HG03095 (cell line): ENCODE measurements around the gene RNASE13.

Source experiments
- ATAC-seq: cut with Tn5 transposase; IDR thresholded peaks from one replicate; pipeline ENCODE4 v1.9.1; 2021; ENCODE audit warnings: moderate library complexity; ENCODE audit not compliant: unreplicated experiment

The RNASE13 gene, protein sequence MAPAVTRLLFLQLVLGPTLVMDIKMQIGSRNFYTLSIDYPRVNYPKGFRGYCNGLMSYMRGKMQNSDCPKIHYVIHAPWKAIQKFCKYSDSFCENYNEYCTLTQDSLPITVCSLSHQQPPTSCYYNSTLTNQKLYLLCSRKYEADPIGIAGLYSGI

DNA sequence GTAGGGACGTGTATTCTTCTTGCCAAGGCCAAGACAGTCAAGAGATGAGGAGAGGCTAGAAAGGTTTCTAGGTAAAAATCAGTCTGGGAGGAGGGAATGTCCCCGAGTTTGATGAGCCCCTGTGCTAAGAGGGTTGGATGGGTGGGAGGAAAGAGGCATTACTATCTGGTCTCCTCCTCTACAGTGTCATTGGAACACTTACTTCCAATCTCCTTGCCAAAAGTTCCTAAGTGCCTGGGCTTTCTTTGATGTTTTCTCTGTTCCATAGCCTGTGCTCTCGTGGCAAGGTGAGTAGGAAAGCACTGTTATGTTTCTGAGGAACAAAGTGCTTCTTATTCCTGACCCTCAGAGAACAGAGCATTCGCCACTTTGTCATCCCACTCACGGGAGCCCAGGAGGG, at the start of gene RNASE13:
RNASE13 (minus strand) TSS at position 101 of the 400 bp plus-strand sequence. CDS start 519 bp downstream, outside the sequence.
- ATAC-seq, result no peak

DNA sequence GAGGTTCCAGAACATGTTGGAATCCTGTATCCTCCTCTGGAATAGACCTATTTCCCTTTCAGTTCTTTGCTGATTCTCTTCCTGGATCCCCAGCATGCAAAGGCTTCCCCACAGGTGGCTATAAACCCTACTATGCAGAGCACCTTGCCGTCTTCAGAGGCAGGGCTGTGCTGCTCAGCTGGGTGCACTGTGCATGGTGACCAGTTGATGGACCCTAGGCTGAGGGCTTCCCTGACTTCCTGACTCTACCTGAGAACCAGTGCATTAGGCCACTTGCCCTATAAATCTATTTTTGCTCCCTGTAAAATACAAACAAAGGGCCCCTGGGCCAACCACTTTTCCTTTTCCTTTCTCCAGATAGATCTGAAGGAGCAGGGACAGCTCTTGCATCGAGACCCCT, 49.8 kb upstream of the RNASE13 start:
- ATAC-seq, result no peak

DNA sequence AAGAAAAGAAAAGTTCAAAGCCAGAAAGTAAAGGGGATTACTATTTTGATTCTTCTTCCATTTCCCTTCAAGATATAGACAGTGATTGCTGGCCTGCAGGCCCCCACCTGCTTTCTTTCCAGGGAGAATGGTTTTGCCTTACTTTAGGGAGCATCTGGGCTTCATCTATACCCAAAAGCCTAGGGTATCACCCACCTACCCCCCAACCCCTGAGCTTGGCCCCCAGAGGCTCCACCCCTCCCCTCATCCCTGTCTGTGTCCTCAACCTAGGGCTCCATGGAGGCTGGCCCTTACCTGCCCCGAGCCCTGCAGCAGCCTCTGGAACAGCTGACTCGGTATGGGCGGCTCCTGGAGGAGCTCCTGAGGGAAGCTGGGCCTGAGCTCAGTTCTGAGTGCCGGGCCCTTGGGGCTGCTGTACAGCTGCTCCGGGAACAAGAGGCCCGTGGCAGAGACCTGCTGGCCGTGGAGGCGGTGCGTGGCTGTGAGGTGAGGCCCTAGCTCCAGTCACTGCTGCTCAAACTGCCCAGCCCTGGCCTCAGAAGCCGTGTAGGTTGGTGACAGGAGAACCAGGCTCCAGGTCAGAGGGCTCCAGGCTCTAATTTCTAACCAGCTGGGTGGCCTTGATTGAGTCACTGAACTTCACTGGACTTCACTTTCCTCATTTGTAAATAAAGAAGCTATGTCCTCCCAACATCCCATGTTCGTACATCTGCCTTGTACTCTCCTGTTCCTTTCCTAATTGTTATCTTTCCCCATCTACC, 49.1 kb upstream of the RNASE13 start:
- no peak for ATAC-seq

DNA sequence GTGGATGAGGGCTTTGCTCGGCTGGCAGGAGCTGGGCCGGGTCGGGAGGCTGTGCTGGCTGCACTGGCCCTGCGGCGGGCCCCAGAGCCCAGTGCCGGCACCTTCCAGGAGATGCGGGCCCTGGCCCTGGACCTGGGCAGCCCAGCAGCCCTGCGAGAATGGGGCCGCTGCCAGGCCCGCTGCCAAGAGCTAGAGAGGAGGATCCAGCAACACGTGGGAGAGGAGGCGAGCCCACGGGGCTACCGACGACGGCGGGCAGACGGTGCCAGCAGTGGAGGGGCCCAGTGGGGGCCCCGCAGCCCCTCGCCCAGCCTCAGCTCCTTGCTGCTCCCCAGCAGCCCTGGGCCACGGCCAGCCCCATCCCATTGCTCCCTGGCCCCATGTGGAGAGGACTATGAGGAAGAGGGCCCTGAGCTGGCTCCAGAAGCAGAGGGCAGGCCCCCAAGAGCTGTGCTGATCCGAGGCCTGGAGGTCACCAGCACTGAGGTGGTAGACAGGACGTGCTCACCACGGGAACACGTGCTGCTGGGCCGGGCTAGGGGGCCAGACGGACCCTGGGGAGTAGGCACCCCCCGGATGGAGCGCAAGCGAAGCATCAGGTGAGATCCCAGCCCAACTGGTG, 47.0 kb upstream of the RNASE13 start:
- no peak for ATAC-seq

DNA sequence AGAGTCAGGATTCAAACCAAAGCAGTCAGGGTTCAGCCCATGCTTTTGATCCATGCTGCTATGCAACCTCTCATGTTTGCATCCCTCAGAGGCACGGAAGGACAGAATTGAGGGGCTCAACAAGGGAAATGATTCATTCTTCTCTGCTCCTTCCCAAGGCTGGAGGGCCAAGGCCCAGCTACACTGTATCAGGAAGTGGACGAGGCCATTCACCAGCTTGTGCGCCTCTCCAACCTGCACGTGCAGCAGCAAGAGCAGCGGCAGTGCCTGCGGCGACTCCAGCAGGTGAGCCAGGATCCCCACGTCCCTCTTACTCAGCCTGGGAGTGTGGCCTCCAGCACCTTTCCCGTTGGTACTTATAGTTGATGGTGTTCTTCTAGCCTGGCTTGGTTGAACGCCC, 44.1 kb upstream of the RNASE13 start:
- no peak for ATAC-seq

DNA sequence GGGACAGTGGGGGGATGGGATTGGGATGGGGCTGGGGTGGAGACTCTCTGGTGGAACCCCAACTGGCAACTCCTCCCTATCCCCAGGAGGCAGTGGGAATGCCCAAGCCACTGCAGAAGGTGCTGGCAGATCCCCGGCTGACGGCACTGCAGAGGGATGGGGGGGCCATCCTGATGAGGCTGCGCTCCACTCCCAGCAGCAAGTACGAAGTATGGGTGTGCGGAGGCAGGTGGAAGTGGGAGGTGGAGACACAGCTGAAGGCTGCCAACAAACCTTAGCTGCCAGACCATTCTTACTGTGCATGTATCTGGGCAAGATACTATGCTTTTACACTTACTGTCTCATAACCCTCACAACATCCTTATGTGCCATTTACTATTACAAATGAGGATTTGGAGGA, 43.7 kb upstream of the RNASE13 start:
- no peak for ATAC-seq

DNA sequence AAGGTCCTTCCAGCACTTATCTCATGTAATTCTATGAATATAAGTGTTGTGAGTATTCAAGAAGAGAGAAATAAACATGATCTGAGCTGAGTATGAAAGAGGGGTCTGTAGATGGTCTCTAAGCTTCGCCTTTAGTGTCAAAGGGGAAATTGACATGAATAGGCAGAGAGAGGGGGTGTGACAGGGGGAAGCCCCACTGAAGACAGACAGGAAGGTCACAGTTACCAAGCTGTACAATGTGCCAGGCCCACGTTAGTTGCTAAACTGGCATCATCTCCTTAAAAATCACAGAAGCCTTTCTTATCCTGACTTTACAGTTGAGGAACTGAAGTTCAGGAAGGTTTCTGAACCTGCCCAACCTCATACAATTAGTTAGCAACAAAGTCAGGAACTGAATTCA, 43.1 kb upstream of the RNASE13 start:
- no peak for ATAC-seq

DNA sequence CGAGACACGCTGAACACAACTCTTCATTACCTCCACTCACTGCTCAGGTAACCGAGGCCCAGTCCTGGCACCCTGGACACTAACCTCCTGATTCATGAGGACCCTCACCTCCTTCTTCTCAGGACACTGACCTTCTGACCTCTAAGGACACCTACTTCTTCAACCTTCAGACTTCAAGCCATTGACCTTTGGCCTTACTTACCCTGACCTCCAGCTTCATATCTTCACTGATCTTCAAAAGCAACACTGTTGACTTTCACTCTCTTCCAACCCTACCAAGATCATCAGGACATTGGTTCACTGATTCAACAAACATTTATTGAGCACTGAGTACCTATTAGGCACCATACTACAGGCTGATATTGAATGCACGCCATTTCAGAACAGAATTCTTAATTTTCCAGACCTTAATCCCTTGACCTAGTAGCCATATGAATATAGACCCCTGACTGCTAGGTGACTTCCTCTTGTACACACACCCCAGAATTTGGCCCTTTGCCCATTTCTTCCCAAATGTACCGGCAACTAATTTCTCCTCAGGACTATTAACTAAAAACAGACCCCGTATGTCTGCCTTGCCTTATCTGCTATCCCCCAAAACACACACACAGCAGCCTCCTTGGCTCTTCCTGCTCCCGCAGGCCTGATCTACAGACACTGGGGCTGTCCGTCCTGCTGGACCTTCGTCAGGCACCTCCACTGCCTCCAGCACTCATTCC, 41.3 kb upstream of the RNASE13 start:
- no peak for ATAC-seq

DNA sequence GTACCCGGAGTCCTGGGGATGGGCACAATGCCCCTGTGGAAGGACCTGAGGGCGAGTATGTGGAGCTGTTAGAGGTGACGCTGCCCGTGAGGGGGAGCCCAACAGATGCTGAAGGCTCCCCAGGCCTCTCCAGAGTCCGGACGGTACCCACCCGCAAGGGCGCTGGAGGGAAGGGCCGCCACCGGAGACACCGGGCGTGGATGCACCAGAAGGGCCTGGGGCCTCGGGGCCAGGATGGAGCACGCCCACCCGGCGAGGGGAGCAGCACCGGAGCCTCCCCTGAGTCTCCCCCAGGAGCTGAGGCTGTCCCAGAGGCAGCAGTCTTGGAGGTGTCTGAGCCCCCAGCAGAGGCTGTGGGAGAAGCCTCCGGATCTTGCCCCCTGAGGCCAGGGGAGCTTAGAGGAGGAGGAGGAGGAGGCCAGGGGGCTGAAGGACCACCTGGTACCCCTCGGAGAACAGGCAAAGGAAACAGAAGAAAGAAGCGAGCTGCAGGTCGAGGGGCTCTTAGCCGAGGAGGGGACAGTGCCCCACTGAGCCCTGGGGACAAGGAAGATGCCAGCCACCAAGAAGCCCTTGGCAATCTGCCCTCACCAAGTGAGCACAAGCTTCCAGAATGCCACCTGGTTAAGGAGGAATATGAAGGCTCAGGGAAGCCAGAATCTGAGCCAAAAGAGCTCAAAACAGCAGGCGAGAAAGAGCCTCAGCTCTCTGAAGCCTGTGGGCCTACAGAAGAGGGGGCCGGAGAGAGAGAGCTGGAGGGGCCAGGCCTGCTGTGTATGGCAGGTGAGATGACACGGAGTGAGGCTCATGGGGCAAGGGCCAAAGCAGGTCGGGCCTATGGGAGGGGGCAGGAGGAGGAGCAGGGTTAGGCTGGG, 40.0 kb upstream of the RNASE13 start:
- no peak for ATAC-seq

DNA sequence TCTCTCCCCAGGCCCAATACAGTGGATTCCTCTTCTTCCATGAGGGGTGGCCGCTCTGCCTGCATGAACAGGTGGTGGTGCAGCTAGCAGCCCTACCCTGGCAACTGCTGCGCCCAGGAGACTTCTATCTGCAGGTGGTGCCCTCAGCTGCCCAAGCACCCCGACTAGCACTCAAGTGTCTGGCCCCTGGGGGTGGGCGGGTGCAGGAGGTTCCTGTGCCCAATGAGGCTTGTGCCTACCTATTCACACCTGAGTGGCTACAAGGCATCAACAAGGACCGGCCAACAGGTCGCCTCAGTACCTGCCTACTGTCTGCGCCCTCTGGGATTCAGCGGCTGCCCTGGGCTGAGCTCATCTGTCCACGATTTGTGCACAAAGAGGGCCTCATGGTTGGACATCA, 39.3 kb upstream of the RNASE13 start:
- no peak for ATAC-seq

DNA sequence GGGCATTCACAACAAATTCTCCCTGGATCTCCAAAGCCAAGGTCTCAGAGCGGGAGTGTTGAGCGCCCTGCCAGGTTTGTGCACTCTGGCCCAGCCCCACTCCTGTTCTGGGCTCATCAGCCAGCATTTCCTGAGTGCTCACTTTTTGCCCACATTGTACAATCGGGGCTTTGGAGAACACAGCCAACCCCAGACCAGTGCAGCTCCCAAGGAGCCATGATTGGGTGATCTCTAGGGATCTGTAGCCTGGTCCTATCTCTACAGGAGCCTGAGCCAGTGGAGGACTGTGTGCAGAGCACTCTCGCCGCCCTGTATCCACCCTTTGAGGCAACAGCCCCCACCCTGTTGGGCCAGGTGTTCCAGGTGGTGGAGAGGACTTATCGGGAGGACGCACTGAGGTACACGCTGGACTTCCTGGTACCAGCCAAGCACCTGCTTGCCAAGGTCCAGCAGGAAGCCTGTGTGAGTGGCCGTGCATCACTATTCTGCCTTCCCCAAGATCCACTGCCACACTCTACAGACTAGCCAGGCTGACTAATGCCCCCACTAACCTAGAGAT, 38.3 kb upstream of the RNASE13 start:
- no peak for ATAC-seq

DNA sequence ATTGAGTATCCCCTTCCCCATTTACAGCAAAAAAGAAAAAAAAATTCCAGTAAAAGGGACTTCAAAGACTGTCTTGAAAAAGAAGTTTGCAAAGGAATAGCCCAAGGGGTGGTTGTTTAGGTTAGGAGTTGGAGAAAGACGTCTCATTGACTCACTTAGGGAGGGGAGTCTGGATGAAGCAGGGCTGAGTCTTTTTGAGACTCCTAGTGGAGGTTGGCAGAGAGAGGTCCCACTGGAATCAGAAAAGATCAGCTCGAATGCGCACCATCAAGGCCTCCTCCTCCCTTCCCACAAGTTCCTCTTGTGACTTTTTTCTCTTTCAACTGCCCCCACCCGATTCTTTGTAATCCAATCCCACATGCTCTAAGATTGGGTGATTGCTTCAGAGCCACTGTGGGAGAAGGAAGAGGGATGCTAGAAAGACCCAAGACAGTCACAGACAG, 37.4 kb upstream of the RNASE13 start:
- ATAC-seq, result no peak

DNA sequence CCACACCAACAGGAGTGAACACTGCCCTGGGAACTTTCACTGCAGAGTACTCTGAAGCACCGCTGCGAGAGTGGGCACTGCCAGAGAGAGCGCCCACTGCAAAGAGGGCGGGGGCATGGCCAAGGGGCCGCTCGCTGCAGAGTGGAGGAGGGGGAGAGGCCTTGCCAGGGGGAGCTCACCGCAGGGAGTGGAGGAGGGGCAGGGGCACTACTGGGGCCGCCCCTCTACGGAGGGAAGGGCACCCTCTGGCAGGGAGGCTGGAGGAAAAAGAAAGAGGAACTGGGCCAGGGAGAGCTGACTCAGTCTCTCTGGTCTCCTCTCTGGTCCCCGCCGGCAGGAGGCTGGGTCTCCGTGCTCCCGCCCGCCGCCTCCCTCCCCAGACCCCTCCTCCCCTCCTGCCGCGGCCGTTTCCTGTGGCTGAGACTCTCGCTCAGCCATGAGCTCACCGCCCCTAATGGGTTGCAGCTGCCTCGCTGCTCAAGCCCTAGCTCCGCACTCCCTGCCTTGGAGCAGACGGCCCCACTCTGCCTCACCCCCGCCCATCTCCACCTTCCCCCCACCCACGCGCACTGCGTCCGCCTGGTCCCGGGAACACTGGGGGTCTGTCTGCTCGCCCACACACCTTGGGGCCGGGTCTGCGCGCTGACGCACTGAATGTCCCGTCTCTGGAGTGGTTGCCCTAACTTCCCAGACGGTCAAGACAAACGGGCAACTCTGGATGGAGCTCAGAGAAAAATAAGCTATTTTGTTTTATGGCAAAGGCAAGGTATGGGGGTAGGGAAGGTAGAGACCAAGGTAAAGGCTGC, 36.8 kb upstream of the RNASE13 start:
- peak; percentile 66 for ATAC-seq

DNA sequence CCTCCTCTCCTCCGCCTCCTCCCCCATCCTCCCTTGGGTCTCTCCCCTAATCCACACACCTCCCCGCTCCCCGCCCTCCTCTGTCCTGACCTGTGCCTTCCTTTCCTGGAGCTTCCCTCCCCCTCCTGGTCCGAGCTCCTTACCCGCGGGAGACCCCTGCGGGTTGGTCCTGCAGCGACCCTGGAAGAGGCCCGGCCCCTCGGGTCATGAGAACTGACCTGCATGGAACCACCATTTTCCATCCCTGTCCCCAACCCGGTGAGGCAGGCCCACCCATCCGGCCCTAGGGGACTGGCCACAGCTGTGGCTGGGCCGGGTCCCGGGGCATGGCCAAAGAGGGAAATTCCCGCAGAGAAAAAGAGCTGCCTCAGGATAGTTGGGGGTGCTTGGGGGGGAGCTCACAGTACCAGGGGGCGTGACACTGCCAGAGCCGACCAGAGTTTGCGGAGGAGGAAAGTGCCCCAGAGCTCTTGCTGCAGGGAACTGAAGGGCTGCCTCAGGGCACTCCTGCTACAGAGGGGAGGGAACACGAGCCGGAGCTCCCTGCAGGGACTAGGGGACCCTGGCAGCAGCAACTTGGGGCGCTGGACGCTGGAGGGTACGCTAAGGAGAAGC, 36.1 kb upstream of the RNASE13 start:
- peak; percentile 6 for ATAC-seq

DNA sequence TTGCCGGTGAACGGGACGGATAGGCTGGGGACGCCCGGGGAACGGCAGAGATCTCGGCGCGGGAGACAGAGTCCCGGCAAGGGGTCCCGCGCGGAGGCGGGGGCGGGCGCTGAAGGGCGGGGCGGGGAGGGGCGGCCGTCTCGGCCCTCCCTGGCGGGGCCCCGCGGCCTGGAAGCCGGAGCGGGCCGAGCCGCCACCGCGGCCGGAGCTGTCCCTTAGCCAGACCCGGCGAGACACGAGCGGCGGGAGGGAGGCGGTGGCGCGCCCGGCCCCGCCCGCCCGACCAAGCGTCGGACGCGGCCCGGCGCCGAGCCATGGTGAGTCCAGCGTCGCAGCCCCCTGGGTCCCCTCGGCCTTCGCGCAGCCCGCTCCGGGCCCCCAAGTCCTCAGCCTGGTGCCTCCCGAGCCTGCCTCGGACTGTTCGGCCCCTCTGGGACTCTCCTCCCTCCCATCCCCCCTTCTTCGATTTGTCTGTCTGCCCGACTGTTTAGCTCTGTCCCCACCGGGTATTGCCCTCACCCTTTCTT, 35.5 kb upstream of the RNASE13 start, which contains the start of gene ARHGEF40:
ARHGEF40 (plus strand) TSS at position 222 of the 527 bp plus-strand sequence; CDS start at position 315, 93 bp downstream.
- no peak for ATAC-seq

DNA sequence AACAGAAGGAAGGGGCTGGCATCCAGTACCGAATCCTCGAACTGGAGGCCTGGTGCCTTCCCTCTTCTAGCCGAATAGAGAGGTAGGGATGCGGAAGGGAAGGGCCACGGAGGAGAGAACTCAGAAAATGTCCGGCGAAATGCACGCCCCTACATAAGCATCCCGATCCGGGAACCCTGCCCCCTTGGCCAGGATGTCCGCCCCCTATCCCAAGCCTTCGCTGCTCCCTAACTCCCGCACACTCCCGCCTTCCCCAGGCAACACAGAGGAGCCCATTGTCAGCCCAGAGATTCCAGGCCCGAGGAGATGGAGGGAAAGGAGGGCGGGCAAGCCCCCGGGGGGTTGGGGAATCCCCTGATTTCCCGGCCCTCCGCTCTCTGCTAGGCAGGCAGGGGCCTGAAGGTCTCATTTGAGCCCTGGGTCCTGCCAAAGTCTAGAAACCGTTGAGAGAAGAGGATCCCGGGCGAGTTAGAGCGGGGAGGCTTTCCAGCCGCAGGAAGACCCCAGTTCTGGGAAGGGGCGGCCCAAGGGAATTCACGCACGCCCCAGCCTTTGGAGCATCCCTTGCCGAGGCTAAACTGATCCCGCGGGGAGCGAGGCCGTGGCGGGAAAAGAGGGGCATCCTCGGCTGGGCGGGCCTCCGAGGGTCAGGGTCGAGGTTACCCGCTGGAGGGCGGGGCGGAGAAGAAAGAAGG, 34.9 kb upstream of the RNASE13 start:
- ATAC-seq, result no peak

DNA sequence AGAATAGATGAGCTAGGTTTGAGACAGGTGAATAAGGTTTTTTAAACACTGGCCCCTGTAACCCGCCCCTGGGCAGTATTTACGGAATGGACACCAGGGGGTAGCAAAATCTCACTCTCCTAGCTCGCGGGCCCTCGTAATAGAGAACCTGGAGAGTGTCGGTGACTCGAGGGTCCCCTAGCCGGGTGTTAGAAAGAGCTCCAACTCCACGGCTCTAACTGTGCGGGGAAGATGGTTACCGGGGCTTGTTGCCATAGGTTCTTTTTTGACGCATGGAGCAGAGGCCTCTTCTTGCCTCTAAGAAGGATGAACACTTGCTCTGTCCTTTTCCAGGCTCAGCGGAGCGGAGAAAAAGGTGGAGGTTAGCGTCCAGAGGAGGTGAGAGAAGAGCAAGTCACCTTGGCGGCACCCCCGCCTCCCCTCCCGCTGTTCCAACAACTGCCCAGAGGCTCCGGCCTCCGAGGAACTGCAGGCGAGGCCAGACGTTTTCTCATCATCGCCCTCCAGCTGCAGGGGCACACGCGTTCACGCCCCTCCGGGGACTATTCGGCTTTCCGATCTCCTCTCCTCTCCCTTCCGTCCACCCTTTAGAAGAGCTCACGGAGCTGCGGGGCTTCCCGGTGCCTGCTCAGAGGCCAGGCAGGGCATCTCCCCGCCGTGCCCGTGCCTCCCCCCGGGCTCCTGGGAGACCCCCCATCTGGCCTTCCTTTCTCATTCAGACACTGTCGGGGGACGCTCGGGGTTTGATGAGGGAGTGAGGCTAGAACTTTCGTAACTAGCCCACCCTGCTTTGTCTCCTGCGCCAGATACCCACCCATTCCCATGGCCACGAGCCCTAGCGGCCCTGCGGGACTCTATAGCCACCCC, 34.1 kb upstream of the RNASE13 start:
- ATAC-seq, result no peak
